Brain pericyte (primary cell): ENCODE data around the gene KCNMA1.

ENCODE experiments used
- DNase-seq: peaks from one replicate; pipeline ENCODE4 v3.0.0-alpha.2; 2012; ENCODE audit warnings: low read depth, low spot score

KCNMA1 gene

DNA sequence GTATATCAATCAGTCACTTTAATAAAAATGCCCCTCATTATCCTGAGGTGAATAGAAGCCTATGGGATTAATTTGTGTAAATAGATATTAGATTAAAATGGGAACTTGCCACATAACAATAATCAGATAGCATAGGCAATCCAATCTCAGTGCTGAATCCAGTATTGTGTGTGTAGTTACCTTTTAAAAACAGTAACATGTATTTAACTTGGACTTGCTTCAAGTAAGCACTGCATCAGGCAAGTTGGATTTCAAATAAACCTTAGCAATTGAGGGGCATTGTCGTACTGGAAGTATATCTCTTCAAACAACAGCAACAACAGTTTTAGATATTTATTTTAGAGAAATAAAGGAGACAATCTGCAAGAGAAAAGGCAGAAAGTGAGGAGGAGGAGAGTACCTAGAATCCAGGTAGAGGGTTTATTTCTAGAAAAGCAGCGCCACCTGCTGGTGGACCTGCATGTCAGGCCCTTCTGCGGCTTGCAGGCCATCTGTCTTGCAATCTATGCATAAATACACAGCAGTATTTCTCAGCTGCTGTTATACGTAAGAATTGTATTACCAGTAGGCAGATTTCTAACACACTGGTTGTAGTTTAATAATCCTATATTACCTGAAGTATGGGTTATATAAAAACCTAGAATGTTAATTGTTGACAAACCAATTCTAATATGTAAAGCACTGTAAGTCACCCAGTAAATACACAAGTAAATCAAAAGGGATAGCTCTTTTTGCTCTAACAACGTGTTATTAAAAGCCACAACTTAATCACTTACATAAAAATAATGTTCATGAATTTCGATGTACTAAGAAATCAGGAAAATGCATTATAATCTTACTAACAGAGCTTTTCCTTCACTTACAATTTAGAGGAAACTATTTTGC is 652.8 kb downstream of the KCNMA1 start:
- DNase-seq = peak; percentile 24

DNA sequence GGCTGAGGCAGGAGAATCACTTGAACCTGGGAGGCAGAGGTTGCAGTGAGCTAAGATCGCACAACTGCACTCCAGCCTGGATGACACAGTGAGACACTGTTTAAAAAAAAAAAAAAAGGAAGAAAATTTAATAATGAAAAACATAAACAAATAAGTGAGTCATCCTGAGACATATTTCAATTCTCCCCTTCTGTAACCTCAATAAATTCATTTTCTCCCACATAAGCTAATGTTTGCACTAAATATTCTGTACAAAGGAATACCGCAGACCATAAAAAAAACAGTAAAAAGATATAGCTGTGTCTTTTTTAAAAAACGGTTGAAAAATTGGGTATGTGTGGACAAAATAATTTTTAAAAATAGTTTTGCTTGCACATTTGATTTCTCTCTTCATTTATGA is 654.0 kb downstream of the KCNMA1 start:
- DNase-seq = no peak

DNA sequence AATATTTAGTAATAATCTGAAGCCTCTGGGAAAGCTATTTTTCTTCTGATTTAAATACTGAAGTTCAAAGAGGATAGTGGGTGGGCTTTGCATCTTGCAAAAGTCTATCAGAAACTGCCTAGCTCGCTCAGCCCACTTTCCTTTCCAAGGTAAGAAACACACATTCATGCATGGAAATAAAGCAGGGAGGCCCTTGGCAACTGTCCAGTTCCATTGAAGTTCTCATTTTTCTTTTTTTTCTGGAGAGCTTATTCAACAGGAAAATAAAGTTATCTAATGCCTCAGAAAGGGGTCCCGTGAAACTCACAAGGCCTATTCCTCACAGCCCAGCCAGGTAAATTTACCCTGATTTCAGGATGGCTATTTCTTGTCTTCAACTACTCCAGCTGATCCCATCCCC is 654.9 kb downstream of the KCNMA1 start:
- DNase-seq = no peak

DNA sequence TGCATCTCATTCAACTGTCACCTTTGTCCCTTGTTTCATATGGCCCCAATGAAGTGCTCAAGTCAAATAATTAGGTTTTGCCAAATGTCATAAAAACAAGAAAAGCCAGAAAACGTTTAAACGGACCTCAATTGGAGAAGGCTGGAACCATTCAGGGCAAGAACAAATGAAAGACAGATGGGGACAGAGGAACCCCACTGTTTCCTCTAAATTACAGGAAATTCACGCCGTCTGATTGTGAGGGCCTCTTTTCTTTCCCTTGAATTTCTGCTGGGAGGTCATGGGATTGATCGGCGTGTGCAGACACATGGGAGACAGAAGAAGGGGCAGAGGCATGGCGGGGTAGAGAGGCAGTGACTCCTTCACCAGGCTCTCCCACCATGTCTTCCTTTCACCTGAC is 656.4 kb downstream of the KCNMA1 start:
- no peak for DNase-seq

- no peak for DNase-seq
Observed at GRCh38 chr10:76977901-76978300, 659.7 kb downstream of the KCNMA1 start.

GRCh38 chr10:76977046-76977445 is 660.6 kb downstream of the KCNMA1 start:
- DNase-seq = no peak

GRCh38 chr10:76976142-76976541 is 661.5 kb downstream of the KCNMA1 start:
- no peak for DNase-seq

DNA sequence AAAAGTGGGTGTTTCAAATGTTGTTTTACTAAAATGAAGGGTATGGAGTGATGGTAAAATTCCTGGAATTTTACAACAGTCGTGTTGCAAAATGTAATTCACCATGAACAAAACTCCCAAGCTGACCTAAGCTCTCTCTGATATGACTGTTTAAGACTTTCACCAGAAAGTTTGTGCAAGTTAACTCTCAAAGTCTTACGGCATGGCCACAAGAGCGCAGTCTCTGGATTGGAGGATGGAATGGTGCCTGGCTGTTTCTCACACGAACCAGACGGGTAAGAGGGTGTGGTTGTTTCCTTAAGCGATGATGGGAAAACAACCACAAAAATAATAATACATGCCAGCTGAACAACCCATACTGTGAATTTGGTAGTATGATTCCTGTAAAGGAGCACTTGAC is 662.5 kb downstream of the KCNMA1 start:
- no peak for DNase-seq

DNA sequence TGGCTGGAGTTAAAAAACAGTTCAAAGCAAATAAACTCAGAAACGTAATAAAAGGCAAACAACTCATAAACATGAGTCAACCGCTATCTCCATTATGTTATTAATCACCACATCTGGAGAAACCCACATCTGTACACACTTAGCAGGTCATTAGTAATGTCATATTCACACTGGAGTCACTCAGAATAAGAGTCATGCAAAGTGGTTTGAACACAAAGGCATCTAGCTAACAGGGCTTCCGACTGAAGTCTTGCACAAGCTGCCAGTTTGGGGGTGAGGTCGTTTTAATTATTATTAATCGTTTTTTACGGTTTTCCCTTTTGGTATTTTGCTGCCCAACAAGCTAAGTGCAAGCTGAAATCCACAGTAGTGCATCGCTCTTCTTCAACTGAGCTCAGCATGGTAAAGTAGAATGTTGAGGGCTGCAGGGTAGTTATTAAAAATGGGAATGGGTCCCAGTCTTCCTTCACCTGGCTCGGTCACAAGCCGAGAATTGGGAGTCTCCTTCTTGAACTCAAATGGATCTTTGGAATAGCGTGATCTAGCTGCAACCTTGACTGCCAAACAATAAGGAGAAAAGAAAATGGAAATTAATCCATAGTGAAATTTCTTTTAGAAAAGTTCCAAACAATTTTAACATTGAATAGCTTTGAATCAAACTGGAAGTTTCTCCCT is 663.5 kb downstream of the KCNMA1 start:
- no peak for DNase-seq

- DNase-seq = no peak
Observed at GRCh38 chr10:76973091-76974016, 664.3 kb downstream of the KCNMA1 start.

- no peak for DNase-seq
Observed at GRCh38 chr10:76972541-76972940, 665.1 kb downstream of the KCNMA1 start.

DNA sequence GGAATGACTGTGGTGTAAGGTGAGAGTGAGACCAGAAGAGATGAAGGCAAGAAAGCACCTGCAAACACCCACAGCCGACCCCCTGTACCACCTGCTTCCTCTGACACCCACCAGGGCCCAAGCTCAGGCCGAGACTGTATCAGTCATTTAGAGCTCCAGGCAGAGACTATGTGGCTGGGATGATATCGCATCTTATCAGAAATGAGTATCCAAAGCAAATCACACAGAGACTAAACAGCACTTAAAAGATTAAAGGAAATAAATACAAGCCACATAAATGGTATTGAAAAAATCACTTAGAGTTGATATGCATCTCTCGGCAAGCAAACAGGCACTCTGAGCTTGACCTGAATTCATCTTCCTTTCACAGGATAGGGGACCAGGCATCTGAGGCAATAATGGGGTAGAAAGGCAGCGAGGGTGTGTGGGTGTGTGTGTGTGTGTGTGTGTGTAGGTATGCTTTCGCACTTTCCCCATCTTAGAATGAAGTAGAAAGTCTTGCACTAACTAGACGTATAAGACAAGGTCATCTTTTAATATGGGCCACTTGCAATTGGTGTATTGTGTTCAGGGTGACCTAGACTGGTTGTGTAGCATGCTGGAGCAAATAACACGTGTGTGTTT is 665.9 kb downstream of the KCNMA1 start:
- DNase-seq = no peak

GRCh38 chr10:76970711-76971519 is 666.7 kb downstream of the KCNMA1 start:
- DNase-seq = no peak

- no peak for DNase-seq
Observed at GRCh38 chr10:76969366-76969948, 668.2 kb downstream of the KCNMA1 start.

- DNase-seq = no peak
Observed at GRCh38 chr10:76968483-76968882, 669.1 kb downstream of the KCNMA1 start.

GRCh38 chr10:76962851-76963250 is 674.8 kb downstream of the KCNMA1 start:
- no peak for DNase-seq

DNA sequence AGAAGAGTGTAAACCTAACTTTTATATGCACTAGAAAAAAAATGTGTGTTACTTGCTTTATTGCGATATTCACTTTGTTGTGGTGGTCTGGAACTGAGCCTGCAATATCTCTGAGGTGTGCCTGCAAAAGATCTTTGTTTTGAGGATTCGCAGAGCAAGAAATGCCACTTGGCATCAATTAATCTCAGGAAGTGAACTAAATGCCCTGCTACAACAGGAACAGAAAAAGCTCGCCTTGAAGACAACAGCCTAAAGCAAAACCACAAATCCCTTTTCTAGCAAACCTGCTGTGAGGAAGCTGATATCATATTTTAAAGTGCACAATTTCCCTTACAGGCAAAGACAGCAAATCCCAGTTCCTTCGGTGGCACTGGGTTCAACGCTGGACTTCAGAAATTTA is 675.8 kb downstream of the KCNMA1 start:
- no peak for DNase-seq

- no peak for DNase-seq
Observed at GRCh38 chr10:76959111-76959510, 678.5 kb downstream of the KCNMA1 start.

GRCh38 chr10:76954838-76955237 is 682.8 kb downstream of the KCNMA1 start:
- no peak for DNase-seq

DNA sequence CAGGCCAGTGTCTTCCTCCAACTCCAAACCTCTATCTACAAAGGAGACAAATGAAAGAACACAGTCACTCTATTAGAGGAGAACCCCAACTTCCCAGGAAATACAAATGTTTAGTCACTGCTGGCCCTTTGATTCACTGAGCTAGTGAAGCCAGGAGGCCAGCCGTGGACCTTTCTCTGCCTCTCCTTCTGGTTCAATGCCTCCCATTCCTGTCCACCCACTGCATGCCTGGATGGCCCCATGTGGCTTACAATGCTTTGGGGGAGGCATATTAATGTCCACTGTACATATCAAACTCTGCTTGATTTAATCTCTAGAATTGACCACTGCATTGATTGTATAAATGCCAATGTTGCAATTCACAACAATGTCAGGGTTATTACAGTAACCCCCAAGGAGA is 687.3 kb downstream of the KCNMA1 start:
- no peak for DNase-seq
